Hepatocyte (in vitro differentiated cells): ENCODE results near the gene ZNF444. TPM values are rescaled to one million over a fixed set of nuclear protein-coding genes. Genes with fewer than 3 reads are reported as not detected.
"Not testable (repeated sequence)": the region's sequence is repeated elsewhere in the genome, so short reads cannot be mapped to it uniquely, and the experiment has no call there.

Experiments
- DNase-seq: peaks from one replicate; pipeline ENCODE4 v3.0.0-alpha.2; 2016; ENCODE audit warnings: low spot score
- H2AFZ ChIP-seq: fragments of 200-600 bp; sonication (generic); 2 replicates; pipeline ENCODE4 v1.6.0; 2016; ENCODE audit warnings: antibody characterized with exemption, mild to moderate bottlenecking
- H3K27ac ChIP-seq: fragments of 200-600 bp; sonication (generic); 2 replicates; pipeline ENCODE4 v1.5.1; 2016; ENCODE audit warnings: mild to moderate bottlenecking
- H3K27me3 ChIP-seq: fragments of 200-600 bp; sonication (generic); 2 replicates; pipeline ENCODE4 v1.6.1; 2016
- H3K36me3 ChIP-seq: fragments of 200-600 bp; sonication (generic); replicated peaks from 2 replicates; pipeline ENCODE4 v1.5.1; 2016; ENCODE audit warnings: low read depth; ENCODE audit not compliant: insufficient read depth
- H3K4me1 ChIP-seq: fragments of 200-600 bp; sonication (generic); 2 replicates; pipeline ENCODE4 v1.5.1; 2016; ENCODE audit warnings: mild to moderate bottlenecking, moderate library complexity; ENCODE audit not compliant: insufficient read depth
- H3K4me2 ChIP-seq: fragments of 200-600 bp; sonication (generic); 2 replicates; pipeline ENCODE4 v1.6.0; 2016
- H3K4me3 ChIP-seq: fragments of 200-600 bp; sonication (generic); 2 replicates; pipeline ENCODE4 v1.5.1; 2016; ENCODE audit warnings: mild to moderate bottlenecking
- H3K79me2 ChIP-seq: fragments of 200-600 bp; sonication (generic); 2 replicates; pipeline ENCODE4 v1.6.0; 2017; ENCODE audit warnings: mild to moderate bottlenecking
- H3K9me2 ChIP-seq: fragments of 200-600 bp; sonication (generic); replicated peaks from 2 replicates; pipeline ENCODE4 v1.6.0; 2017; ENCODE audit warnings: mild to moderate bottlenecking; ENCODE audit not compliant: insufficient read depth
- H3K9me3 ChIP-seq: fragments of 200-600 bp; sonication (generic); 2 replicates; pipeline ENCODE4 v1.5.1; 2016; ENCODE audit warnings: low read depth, mild to moderate bottlenecking
- H4K20me1 ChIP-seq: fragments of 200-600 bp; sonication (generic); 2 replicates; pipeline ENCODE4 v1.6.0; 2016; ENCODE audit warnings: mild to moderate bottlenecking; ENCODE audit not compliant: insufficient read depth, poor library complexity, severe bottlenecking
- EZH2 ChIP-seq: fragments of 200-600 bp; sonication (generic); IDR thresholded peaks from 2 replicates; pipeline ENCODE4 v1.6.1; 2016; ENCODE audit warnings: antibody characterized with exemption, mild to moderate bottlenecking, borderline replicate concordance
- EZH2phosphoT487 ChIP-seq: fragments of 200-600 bp; sonication (generic); IDR thresholded peaks from one replicate; pipeline ENCODE4 v1.6.1; 2018; ENCODE audit warnings: antibody characterized with exemption, mild to moderate bottlenecking, low read depth, moderate library complexity; ENCODE audit not compliant: unreplicated experiment, severe bottlenecking
- WGBS: methylation state at CpG from one replicate; pipeline ENCODE4 v1.1.6; 2016; ENCODE audit warnings: low lambda C conversion rate; ENCODE audit errors: missing lambda C conversion rate; 5-methylcytosine and 5-hydroxymethylcytosine counted together
- polyA plus RNA-seq: library from polyadenylated mRNA; unstranded; fragments of >200 nt; fragmentation: Nextera tagmentation; extraction: Ambion mirVana; gene quantifications from 2 replicates; pipeline ENCODE4 v1.2.1, GENCODE V29; 2016
- total RNA-seq: library from RNA; depleted of rRNA; stranded (reverse); fragments of >200 nt; gene quantifications from 2 replicates; pipeline ENCODE4 v1.2.3, GENCODE V29; 2014
- TF ChIP-seq, protein P1 (sequence below): fragments of 200-600 bp; sonication (generic); IDR thresholded peaks from 2 replicates; pipeline ENCODE4 v1.5.1; 2016; ENCODE audit warnings: antibody characterized with exemption, mild to moderate bottlenecking; ENCODE audit not compliant: poor library complexity

ZNF444 gene
- total and polyA plus RNA-seq, 2 experiments from 2014 or later: 46.6 to 60.2 TPM

DNA sequence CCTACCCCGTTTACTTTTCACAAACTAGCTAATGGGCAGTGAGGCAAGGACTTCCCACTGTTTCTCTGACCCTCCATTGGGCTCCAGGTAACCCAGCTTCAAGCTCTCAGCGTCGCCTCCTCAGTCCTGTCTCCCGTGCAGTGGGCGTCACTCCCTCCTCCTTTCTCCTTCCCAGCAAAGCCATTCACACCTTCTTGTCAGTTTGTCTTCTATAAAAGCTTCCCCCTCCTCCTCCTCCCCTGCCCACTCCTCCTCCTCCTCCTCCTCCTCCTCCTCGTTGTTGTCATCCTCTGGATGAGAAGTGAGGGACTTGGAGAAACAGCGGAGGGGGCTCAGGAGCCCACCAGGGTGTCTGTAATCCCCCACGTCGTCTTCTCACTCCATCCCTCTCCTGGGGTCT lies 33.0 kb downstream of the ZNF444 start:
- H3K9me2 ChIP-seq: no peaks in the 10 kb centered on the region
- no peak for TF ChIP-seq EZH2
- TF ChIP-seq, protein P1, sequence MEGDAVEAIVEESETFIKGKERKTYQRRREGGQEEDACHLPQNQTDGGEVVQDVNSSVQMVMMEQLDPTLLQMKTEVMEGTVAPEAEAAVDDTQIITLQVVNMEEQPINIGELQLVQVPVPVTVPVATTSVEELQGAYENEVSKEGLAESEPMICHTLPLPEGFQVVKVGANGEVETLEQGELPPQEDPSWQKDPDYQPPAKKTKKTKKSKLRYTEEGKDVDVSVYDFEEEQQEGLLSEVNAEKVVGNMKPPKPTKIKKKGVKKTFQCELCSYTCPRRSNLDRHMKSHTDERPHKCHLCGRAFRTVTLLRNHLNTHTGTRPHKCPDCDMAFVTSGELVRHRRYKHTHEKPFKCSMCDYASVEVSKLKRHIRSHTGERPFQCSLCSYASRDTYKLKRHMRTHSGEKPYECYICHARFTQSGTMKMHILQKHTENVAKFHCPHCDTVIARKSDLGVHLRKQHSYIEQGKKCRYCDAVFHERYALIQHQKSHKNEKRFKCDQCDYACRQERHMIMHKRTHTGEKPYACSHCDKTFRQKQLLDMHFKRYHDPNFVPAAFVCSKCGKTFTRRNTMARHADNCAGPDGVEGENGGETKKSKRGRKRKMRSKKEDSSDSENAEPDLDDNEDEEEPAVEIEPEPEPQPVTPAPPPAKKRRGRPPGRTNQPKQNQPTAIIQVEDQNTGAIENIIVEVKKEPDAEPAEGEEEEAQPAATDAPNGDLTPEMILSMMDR: no peak
- WGBS: 15% methylated on average over 9 of the region's 9 CpGs

DNA sequence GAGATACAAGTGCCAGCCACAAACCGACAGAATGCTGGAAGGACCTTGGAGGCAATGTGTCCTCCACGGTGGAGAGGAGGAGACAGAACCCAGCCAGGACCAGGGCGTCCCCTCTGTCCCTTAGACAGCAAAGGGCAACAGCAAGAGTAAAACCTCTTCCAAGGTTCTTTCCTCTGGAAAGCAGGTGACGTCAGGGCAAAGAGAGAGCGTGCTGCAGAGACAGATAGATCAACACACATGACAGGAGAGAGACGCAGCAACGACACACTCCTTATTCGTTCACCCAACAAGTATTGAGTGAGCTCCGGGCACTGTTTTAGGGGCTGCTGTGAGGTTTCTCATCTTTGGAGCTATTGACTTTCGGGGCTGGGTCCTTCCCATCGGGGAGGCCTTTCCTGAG lies 33.5 kb downstream of the ZNF444 start:
- Histone ChIP-seq H3K9me2 (no peaks in the 10 kb centered on the region), H3K9me3 (no peaks in the 10 kb centered on the region), H3K4me3 (no peak overlapping the region), H2AFZ (no peak overlapping the region), H3K4me1 (no peaks in the 10 kb centered on the region), H3K27me3 (peaks cover 8% of the 10 kb centered on the region), H3K27ac (no peak overlapping the region), H3K36me3 (no peaks in the 10 kb centered on the region), H3K4me2 (no peak overlapping the region), H3K79me2 (no peaks in the 10 kb centered on the region), H4K20me1 (no peaks in the 10 kb centered on the region)
- no peak for DNase-seq
- WGBS: 58% methylated on average over 11 of the region's 11 CpGs
- no peak for TF ChIP-seq EZH2
- TF ChIP-seq EZH2phosphoT487: no peak
- TF ChIP-seq, protein P1: no peak

More for the DNA sequence above, 33.0 kb downstream of the ZNF444 start:
- no peaks in the 10 kb centered on the region for H3K9me3 ChIP-seq
- no peak overlapping the region for H3K4me3 ChIP-seq
- H3K27me3 ChIP-seq: peaks cover 8% of the 10 kb centered on the region
- no peaks in the 10 kb centered on the region for H3K4me1 ChIP-seq
- H3K27ac ChIP-seq: no peak overlapping the region
- H3K79me2 ChIP-seq: no peaks in the 10 kb centered on the region
- DNase-seq: no peak
- H2AFZ ChIP-seq: no peak overlapping the region
- no peak overlapping the region for H3K4me2 ChIP-seq
- no peaks in the 10 kb centered on the region for H4K20me1 ChIP-seq
- no peaks in the 10 kb centered on the region for H3K36me3 ChIP-seq

DNA sequence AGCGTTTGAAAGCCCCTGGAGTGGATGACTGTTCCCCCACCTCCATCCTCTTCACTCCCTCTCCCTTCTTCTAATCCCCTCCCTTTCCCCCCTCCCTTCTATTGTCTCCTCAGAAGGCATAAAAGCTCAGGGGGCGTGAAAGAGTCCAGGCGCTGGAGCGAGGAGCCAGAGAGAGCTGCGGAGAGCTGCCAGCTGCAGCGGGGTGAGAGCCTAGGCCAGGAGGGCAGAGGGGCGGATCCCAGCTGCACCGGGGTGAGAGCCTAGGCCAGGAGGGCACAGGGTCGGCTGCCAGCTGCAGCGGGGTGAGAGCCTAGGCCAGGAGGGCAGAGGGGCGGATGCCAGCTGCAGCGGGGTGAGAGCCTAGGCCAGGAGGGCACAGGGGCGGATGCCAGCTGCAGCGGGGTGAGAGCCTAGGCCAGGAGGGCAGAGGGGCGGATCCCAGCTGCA lies 34.8 kb downstream of the ZNF444 start, which contains the start of gene GALP:
Gene GALP (plus strand): TSS at position 148 of the 447 bp plus-strand sequence. CDS start 1,101 bp downstream, outside the sequence.
- not testable (repeated sequence) for H3K4me2 ChIP-seq, H3K36me3 ChIP-seq, H3K27me3 ChIP-seq, DNase-seq, H3K27ac ChIP-seq, H3K4me1 ChIP-seq, H2AFZ ChIP-seq, H4K20me1 ChIP-seq, H3K9me3 ChIP-seq, H3K79me2 ChIP-seq, H3K9me2 ChIP-seq, H3K4me3 ChIP-seq
- WGBS: 59% methylated on average over 10 of the region's 15 CpGs

DNA sequence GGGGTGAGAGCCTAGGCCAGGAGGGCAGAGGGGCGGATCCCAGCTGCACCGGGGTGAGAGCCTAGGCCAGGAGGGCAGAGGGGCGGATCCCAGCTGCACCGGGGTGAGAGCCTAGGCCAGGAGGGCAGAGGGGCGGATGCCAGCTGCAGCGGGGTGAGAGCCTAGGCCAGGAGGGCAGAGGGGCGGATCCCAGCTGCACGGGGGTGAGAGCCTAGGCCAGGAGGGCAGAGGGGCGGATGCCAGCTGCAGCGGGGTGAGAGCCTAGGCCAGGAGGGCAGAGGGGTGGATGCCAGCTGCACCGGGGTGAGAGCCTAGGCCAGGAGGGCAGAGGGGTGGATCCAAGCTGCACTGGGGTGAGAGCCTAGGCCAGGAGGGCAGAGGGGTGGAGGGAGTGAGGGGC lies 35.2 kb downstream of the ZNF444 start:
- WGBS: no CpG with 5 or more reads among the region's 11 CpGs
- not testable (repeated sequence) for H3K9me2 ChIP-seq, H4K20me1 ChIP-seq, H3K79me2 ChIP-seq, H3K27me3 ChIP-seq, H3K9me3 ChIP-seq, H3K4me3 ChIP-seq, H2AFZ ChIP-seq, H3K36me3 ChIP-seq, H3K27ac ChIP-seq, H3K4me1 ChIP-seq, DNase-seq, H3K4me2 ChIP-seq

DNA sequence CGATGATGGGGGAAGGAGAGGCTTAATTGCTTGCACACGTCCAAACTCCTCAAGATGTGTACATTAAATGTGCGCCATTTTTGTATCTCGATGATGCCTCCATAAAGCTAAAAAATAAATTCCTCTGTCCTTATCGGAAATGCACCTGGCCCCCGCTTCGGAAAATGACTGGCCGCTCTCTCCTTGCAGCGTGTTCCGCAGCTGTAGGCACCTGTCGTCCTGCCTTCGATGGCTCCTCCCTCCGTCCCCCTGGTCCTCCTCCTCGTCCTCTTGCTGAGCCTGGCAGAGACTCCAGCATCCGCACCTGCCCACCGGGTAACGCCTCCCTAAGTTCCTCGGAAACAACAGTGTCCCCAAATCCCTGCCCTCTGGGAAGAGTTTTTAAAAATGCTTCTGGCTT lies 35.8 kb downstream of the ZNF444 start:
- Histone ChIP-seq H4K20me1 (no peaks in the 10 kb centered on the region), H3K4me1 (no peaks in the 10 kb centered on the region), H3K9me2 (no peaks in the 10 kb centered on the region), H3K4me2 (no peak overlapping the region), H3K27ac (no peak overlapping the region), H3K9me3 (no peaks in the 10 kb centered on the region), H3K79me2 (no peaks in the 10 kb centered on the region), H3K36me3 (no peaks in the 10 kb centered on the region), H2AFZ (no peak overlapping the region), H3K4me3 (no peak overlapping the region), H3K27me3 (peaks cover 8% of the 10 kb centered on the region)
- TF ChIP-seq, protein P1: no peak
- TF ChIP-seq EZH2phosphoT487 (no peak), EZH2 (no peak)
- DNase-seq: no peak
- 90% methylated on average over 18 of the region's 18 CpGs for WGBS
